ENCODE data around the gene NINL.
A peak's percentile ranks its signal among the peaks of the same experiment; 100 is the strongest.
"Not testable (repeated sequence)": the region's sequence is repeated elsewhere in the genome, so short reads cannot be mapped to it uniquely, and the experiment has no call there.

Gene NINL

DNA sequence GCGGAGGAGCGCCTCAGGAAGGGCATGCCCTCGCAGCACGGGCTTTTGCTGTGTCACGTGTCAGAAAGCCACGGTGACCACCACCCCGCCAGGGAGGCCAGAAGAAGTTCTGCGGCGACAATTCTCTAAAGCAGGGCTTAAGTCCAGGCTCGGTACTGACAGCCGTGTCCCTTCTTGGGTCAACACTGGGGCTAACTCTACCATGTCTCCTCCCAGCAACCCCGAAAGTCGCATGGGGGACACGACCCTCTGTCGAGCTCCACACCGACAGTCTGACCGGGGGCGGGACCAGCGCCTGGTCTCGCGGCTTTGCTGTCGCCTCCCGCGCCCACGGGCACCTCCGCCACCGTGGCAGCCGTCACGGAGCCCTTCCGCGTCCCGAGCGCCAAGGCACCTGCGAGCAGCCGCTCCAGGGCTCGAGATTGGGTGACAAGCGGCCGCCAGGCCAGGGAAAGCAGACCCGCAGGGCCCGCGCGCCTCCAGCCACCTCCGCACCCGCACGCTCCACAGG is 37.9 kb upstream of the NINL start:
- Histone ChIP-seq H3K9me3 (replicated peaks in 1 of 11) (peaks cover 11 to 23% (median 17%) of the 10 kb centered on the region in 11 experiments; a peak in 21 of 22 replicates), H3K27me3 (no peaks in the 10 kb centered on the region), H3K4me1 (peaks cover 24 to 51% (median 36%) of the 10 kb centered on the region in 10 experiments), H3K4me3 (peak overlapping the region; percentile 69 to 96 (median 86)), H4K20me1 (peaks cover 0 to 14% (median 3%) of the 10 kb centered on the region in 11 experiments; a peak in 5 of 22 replicates), H3K4me2 (peak overlapping the region; percentile 79 to 98 (median 91)), H3K27ac (peak overlapping the region; percentile 76 to 98 (median 94)), H3K36me3 (peaks cover 0 to 24% (median 13%) of the 10 kb centered on the region in 11 experiments; a peak in 19 of 22 replicates), H3K9ac (peak overlapping the region; percentile 89 to 98 (median 92))
- no peak for TF ChIP-seq Cebpa-rat (IDR thresholded peaks at IDR 0.05)

DNA sequence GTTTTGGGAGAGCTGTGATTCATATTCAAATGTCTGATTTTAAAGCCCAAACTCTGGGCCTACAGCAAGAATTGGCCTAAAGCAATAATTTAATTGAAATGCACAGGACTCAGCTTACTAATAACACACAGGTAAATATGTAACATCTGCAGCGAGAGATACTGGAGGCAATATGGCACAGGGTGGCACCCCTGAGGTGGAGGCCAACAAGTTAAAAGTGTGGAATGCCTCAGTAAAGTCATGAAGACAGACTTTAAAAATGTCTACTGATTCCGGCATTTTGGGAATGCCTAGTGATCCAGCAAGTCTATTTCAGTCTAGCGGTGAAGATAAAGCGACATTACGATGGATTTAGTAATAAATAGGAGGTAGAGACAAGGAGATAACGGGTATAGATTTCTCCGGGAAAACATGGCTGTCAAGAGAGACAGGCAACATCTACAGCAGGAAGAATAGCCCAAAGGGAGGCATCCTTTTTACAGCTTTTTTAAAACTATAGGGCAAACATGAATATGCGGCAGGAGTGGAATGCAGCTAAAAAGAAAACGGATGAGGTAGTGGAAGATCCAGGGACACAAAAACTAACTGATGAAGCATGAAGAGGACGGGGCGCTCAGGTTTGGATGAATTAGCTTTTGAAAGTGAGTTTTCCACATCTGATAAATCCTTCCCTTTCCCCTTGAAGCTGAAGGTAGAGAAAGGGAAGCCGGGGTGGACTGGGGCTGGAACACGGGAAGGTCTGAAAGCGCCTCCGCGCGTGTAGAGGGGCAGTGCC is 37.3 kb upstream of the NINL start:
- peaks cover 0 to 14% (median 3%) of the 10 kb centered on the region in 11 experiments; a peak in 6 of 22 replicates for H4K20me1 ChIP-seq
- H3K4me1 ChIP-seq = peaks cover 24 to 52% (median 36%) of the 10 kb centered on the region in 10 experiments
- peak overlapping the region; percentile 79 to 98 (median 91) for H3K4me2 ChIP-seq
- no peaks in the 10 kb centered on the region for H3K27me3 ChIP-seq
- TF ChIP-seq Cebpa-rat (IDR thresholded peaks at IDR 0.05) = no peak
- H3K36me3 ChIP-seq = peaks cover 0 to 31% (median 11%) of the 10 kb centered on the region in 11 experiments; a peak in 15 of 22 replicates
- peak overlapping the region; percentile 89 to 98 (median 92) for H3K9ac ChIP-seq
- peaks cover 6 to 16% (median 11%) of the 10 kb centered on the region in 11 experiments; a peak in 21 of 22 replicates for H3K9me3 ChIP-seq (replicated peaks in 1 of 11)
- peak overlapping the region; percentile 76 to 98 (median 94); a peak in 21 of 22 replicates for H3K27ac ChIP-seq
- peak overlapping the region; percentile 69 to 96 (median 86) for H3K4me3 ChIP-seq

DNA sequence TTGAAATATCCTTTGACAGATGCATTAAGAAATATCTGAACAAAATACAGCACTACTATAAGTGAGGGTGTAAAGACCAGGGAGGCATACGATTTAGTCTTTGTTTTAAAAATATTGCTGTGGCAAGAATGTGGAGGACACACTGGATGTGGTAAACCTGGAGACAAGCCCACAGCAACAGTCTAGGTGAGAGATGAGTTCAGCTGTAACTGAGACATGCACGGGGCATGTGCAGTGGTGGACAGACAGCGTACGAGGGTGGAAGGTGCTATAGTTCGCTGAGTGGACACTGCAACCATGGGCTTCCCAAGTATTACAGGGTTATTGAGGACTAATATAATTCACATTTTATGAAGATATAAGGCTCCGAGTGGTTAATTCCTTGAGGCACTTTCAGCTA is 36.7 kb upstream of the NINL start:
- Histone ChIP-seq H3K4me1 (peaks cover 24 to 52% (median 36%) of the 10 kb centered on the region in 10 experiments), H3K4me2 (peak overlapping the region; percentile 79 to 98 (median 91)), H3K9ac (peak overlapping the region in 6 of 11 experiments; percentile 6 to 95 (median 92); a peak in 3 of 22 replicates), H3K9me3 (replicated peaks in 1 of 11) (peaks cover 0 to 11% (median 5%) of the 10 kb centered on the region in 11 experiments; a peak in 13 of 22 replicates), H3K27me3 (no peaks in the 10 kb centered on the region), H3K4me3 (peak overlapping the region in 7 of 10 experiments; percentile 81 to 96 (median 86); a peak in 9 of 20 replicates), H4K20me1 (peaks cover 0 to 17% (median 3%) of the 10 kb centered on the region in 11 experiments; a peak in 6 of 22 replicates), H3K36me3 (peaks cover 0 to 36% (median 11%) of the 10 kb centered on the region in 11 experiments; a peak in 15 of 22 replicates), H3K27ac (no peak overlapping the region)
- no peak for TF ChIP-seq Cebpa-rat (IDR thresholded peaks at IDR 0.05)

DNA sequence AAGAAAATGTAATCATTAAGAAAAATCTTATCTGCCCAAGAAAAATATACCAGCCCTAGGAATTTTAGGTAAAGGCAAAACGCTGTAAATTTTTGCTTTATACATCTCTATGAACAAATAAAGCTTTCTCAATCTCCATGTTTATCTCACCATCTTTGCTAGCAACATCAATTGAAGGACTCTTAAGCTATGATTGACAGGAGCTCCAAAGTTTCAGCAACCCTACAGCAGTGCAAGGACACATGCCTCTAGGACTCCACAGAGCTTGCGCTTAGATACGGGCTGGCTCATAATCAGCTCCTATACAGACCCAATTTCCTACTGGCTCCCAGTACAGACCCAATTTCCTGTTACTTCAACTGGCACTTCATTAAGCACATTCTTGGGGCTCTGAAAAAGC is 34.2 kb upstream of the NINL start:
- Histone ChIP-seq H3K9ac (peak overlapping the region in 3 of 11 experiments; percentile 1 to 42 (median 4); a peak in 2 of 22 replicates), H3K27ac (peak overlapping the region in 2 of 11 experiments; percentile 33; a peak in 2 of 22 replicates), H3K9me3 (replicated peaks in 1 of 11) (peaks cover 0 to 5% (median 0%) of the 10 kb centered on the region in 11 experiments; a peak in 3 of 22 replicates), H3K4me2 (peak overlapping the region in 8 of 11 experiments; percentile 30 to 81 (median 60); a peak in 15 of 22 replicates), H3K4me1 (peaks cover 17 to 43% (median 28%) of the 10 kb centered on the region in 10 experiments), H4K20me1 (peaks cover 0 to 42% (median 6%) of the 10 kb centered on the region in 11 experiments; a peak in 9 of 22 replicates), H3K4me3 (no peak overlapping the region), H3K27me3 (no peaks in the 10 kb centered on the region), H3K36me3 (peaks cover 22 to 62% (median 35%) of the 10 kb centered on the region in 11 experiments)
- TF ChIP-seq Cebpa-rat (IDR thresholded peaks at IDR 0.05) = no peak

DNA sequence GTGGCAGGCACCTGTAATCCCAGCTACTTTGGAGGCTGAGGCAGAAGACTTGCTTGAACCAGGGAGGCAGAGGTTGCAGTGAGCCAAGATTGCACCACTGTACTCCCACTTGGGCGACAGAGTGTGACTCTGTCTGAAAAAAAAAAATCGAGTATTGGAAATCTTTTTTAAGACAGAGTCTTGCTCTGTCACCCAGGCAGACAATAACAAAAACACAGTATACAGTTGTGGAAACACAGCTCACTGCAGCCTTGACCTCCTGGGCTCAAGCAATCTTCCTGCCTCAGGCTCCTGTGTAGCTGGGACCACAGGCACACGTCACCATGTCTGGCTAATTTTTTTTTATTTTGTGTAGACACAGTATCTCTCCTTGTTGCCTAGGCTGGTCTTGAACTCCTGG is 23.4 kb upstream of the NINL start:
- peaks cover 7 to 26% (median 23%) of the 10 kb centered on the region in 11 experiments; a peak in 21 of 22 replicates for H3K36me3 ChIP-seq

DNA sequence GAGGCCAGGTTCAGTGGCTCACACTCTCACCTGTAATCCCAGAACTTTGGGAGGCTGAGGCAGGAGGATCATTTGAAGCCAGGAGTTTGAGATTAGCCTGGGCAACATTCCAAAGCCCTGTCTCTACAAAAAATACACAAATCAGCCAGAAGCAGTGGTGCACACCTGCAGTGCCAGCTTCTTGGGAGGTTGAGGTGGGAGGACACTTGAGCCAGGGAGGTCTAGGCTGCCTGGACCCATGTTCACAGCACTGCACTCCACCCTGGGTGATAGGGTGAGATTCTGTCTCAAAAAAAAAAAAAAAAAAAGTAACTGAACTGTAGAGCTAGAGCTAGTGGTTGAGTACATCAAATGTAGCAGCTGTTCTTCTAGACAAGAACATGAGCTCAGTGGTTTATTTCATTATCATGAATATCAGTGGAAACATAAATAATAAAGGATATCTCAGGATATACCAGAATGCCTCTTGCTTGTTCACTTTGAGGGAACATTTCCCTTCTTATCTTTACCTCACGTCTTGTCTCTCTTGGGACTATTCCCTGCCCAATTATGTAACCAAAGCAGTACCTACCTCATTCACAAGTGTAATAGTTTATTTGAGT is 20.9 kb upstream of the NINL start:
- no peak overlapping the region for H3K4me2 ChIP-seq

More for the DNA sequence above, 23.4 kb upstream of the NINL start:
- peak in 3 of 11 experiments; percentile 24 to 43 (median 39); a peak in 3 of 22 replicates for TF ChIP-seq Cebpa-rat (IDR thresholded peaks at IDR 0.05)
- Histone ChIP-seq H3K4me2 (peak overlapping the region in 8 of 11 experiments; percentile 21 to 61 (median 36); a peak in 15 of 22 replicates), H3K4me1 (peaks cover 0 to 20% (median 11%) of the 10 kb centered on the region in 10 experiments; a peak in 15 of 20 replicates), H3K27me3 (no peaks in the 10 kb centered on the region), H3K27ac (peak overlapping the region in 6 of 11 experiments; percentile 9 to 48 (median 32); a peak in 5 of 22 replicates), H3K9me3 (replicated peaks in 1 of 11) (no peaks in the 10 kb centered on the region), H3K9ac (peak overlapping the region in 1 of 11 experiments; percentile 24; a peak in 1 of 22 replicates), H3K4me3 (no peak overlapping the region), H4K20me1 (peaks cover 0 to 11% (median 0%) of the 10 kb centered on the region in 11 experiments; a peak in 2 of 22 replicates)

DNA sequence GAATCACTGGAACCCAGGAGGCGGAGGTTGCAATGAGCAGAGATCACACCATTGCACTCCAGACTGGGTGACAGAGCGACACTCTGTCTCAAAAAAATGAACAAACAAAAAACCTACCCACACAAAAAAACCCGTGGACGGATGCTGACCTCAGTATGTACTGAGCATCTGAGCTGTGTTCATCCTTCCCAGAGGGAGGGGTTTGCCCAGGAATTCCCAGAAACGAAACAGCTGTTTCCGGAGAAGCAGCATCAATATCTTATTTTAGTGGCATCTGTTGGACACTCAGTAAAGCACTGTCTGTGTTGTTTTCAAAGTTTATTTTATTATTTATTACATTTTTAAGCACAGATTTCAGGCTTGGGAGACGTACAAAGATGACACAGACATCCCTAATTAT is 19.8 kb upstream of the NINL start:
- Histone ChIP-seq H4K20me1 (no peaks in the 10 kb centered on the region), H3K9ac (no peak overlapping the region), H3K4me2 (no peak overlapping the region), H3K36me3 (peaks cover 0 to 4% (median 0%) of the 10 kb centered on the region in 11 experiments; a peak in 3 of 22 replicates), H3K4me3 (no peak overlapping the region), H3K4me1 (peaks cover 0 to 18% (median 11%) of the 10 kb centered on the region in 10 experiments; a peak in 15 of 20 replicates), H3K27ac (no peak overlapping the region), H3K9me3 (replicated peaks in 1 of 11) (peaks cover 0 to 4% (median 0%) of the 10 kb centered on the region in 11 experiments; a peak in 2 of 22 replicates), H3K27me3 (no peaks in the 10 kb centered on the region)
- no peak for TF ChIP-seq Cebpa-rat (IDR thresholded peaks at IDR 0.05)

More for the DNA sequence above, 20.9 kb upstream of the NINL start:
- H3K27ac ChIP-seq = no peak overlapping the region
- no peak overlapping the region for H3K9ac ChIP-seq
- no peaks in the 10 kb centered on the region for H4K20me1 ChIP-seq
- peaks cover 0 to 20% (median 11%) of the 10 kb centered on the region in 10 experiments; a peak in 15 of 20 replicates for H3K4me1 ChIP-seq
- no peaks in the 10 kb centered on the region for H3K27me3 ChIP-seq
- H3K4me3 ChIP-seq = no peak overlapping the region
- TF ChIP-seq Cebpa-rat (IDR thresholded peaks at IDR 0.05) = no peak
- peaks cover 0 to 8% (median under 1%) of the 10 kb centered on the region in 11 experiments; a peak in 8 of 22 replicates for H3K36me3 ChIP-seq
- peaks cover 0 to 4% (median 0%) of the 10 kb centered on the region in 11 experiments; a peak in 1 of 22 replicates for H3K9me3 ChIP-seq (replicated peaks in 1 of 11)

DNA sequence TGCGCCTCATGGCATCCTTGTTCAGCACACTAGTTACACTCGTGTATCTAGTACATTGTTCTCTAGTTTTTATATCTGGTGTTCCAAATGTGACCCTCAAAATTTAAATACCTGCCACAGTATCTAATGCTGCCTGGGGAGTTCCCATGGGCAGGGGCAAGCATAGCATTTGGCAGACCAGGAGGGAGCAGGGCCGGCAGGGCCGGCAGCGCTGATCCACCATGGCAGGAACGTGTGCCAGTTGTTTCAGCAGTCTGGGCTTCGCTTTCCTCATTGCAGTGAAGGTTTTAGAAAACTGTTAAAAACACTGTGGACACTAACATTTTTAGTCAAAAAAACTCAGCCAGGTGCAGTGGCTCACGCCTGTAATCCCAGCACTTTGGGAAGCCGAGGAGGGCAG is 19.3 kb upstream of the NINL start:
- Histone ChIP-seq H3K4me1 (peaks cover 0 to 15% (median 10%) of the 10 kb centered on the region in 10 experiments; a peak in 15 of 20 replicates), H4K20me1 (no peaks in the 10 kb centered on the region), H3K9ac (no peak overlapping the region), H3K27ac (no peak overlapping the region), H3K36me3 (no peaks in the 10 kb centered on the region; a peak in 2 of 22 replicates), H3K4me2 (no peak overlapping the region), H3K9me3 (replicated peaks in 1 of 11) (peaks cover 0 to 4% (median 0%) of the 10 kb centered on the region in 11 experiments; a peak in 2 of 22 replicates), H3K4me3 (no peak overlapping the region), H3K27me3 (no peaks in the 10 kb centered on the region)
- no peak for TF ChIP-seq Cebpa-rat (IDR thresholded peaks at IDR 0.05)

DNA sequence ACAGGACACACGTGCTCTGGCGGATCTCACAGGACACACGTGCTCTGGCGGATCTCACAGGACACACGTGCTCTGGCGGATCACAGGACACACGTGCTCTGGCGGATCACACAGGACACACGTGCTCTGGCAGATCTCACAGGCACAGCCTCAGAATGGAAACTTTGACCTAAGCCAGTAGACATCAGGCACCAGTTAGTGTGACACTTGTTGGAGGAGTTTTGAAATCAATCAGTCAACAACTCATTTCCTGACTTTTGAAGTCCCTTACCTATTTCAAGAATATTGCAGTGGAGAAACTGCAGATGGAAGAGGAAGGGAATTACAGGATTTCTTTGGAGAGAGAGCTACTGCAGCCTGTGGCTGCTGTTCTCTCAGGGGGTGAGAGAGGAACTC is 17.6 kb upstream of the NINL start:
- H3K36me3 ChIP-seq, H3K9ac ChIP-seq, H3K27ac ChIP-seq: not testable (repeated sequence)

DNA sequence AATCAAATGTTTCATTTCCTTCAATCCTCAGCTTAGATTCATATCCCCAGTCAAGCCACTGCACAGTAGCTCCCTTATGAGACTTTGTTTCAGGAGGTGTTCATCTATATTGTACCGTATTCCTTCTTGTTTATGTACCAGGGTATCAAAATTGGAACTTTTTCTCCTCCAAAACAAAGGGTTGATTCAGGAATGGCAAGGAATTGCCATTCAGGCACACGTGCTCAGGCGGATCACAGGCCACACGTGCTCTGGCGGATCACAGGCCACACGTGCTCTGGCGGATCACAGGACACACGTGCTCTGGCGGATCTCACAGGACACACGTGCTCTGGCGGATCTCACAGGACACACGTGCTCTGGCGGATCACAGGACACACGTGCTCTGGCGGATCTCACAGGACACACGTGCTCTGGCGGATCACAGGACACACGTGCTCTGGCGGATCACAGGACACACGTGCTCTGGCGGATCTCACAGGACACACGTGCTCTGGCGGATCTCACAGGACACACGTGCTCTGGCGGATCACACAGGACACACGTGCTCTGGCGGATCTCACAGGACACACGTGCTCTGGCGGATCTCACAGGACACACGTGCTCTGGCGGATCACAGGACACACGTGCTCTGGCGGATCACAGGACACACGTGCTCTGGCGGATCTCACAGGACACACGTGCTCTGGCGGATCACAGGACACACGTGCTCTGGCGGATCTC is 17.0 kb upstream of the NINL start:
- H4K20me1 ChIP-seq; H3K9ac ChIP-seq; H3K27me3 ChIP-seq; H3K36me3 ChIP-seq; H3K4me3 ChIP-seq; H3K27ac ChIP-seq; H3K4me1 ChIP-seq; H3K9me3 ChIP-seq (replicated peaks in 1 of 11); H3K4me2 ChIP-seq: not testable (repeated sequence)

More for the DNA sequence above, 17.6 kb upstream of the NINL start:
- not testable (repeated sequence) for H3K4me3 ChIP-seq; H3K4me1 ChIP-seq; H3K27me3 ChIP-seq; H4K20me1 ChIP-seq; H3K9me3 ChIP-seq (replicated peaks in 1 of 11); H3K4me2 ChIP-seq

Data from BLaER1 treated with 17β-estradiol and CSF1 and Interleukin-3, amounts not matched to agents 10 nM and 100 nM (cell line).